K562 (cell line): ENCODE results near the gene SGMS1. TPM values are rescaled to one million over a fixed set of nuclear protein-coding genes. Genes with fewer than 3 reads are reported as not detected.

Experiments
- COPS2 ChIP-seq: fragments of 450-650 bp; conservative IDR thresholded peaks from 2 replicates; pipeline ENCODE4 v1.6.1; 2016; ENCODE audit warnings: mild to moderate bottlenecking, moderate library complexity
- EP300 ChIP-seq: IDR thresholded peaks from 2 replicates; pipeline ENCODE4 v1.6.1; 2012; ENCODE audit warnings: low read length, improper control_type of control experiment
- HDAC2 ChIP-seq: fragments of 450-650 bp; IDR thresholded peaks from 2 replicates; pipeline ENCODE4 v1.6.1; 2016; ENCODE audit warnings: mild to moderate bottlenecking
- HDAC3 ChIP-seq: fragments of 450-650 bp; IDR thresholded peaks from 2 replicates; pipeline ENCODE4 v1.6.1; 2018; ENCODE audit warnings: borderline replicate concordance, mild to moderate bottlenecking, moderate library complexity; ENCODE audit not compliant: partially characterized antibody
- IFI16 ChIP-seq: fragments of 250-450 bp; sonication (Bioruptor Pico); IDR thresholded peaks from 2 replicates; pipeline ENCODE4 v2.1.2; 2022; ENCODE audit warnings: mild to moderate bottlenecking, inconsistent platforms
- MAFK ChIP-seq: IDR thresholded peaks from 2 replicates; pipeline ENCODE4 v1.6.1; 2011; ENCODE audit warnings: low read length, improper control_type of control experiment
- MED1 ChIP-seq: sonication (generic); formaldehyde crosslinking; IDR thresholded peaks from 2 replicates; pipeline ENCODE4 v1.8.1; 2023; ENCODE audit warnings: missing genetic modification reagents, borderline replicate concordance
- MTA2 ChIP-seq: fragments of 450-650 bp; IDR thresholded peaks from 2 replicates; pipeline ENCODE4 v1.6.1; 2016; ENCODE audit warnings: low read depth
- NCOA2 ChIP-seq, 2 experiments: fragments of 450-650 bp; IDR thresholded peaks; 2 replicates each; pipeline ENCODE4 v1.6.1; 2018; ENCODE audit warnings: mild to moderate bottlenecking in 2 of 2, moderate library complexity in 1 of 2; ENCODE audit not compliant: partially characterized antibody in 2 of 2
- NFATC3 ChIP-seq: fragments of 450-650 bp; IDR thresholded peaks from 2 replicates; pipeline ENCODE4 v1.6.1; 2017; ENCODE audit warnings: mild to moderate bottlenecking
- RFX7 ChIP-seq: fragments of 250-450 bp; sonication (Bioruptor Pico); IDR thresholded peaks from 2 replicates; pipeline ENCODE4 v1.5.1; 2021; ENCODE audit warnings: mild to moderate bottlenecking
- SREBF2 ChIP-seq: sonication (generic); formaldehyde crosslinking; IDR thresholded peaks from 2 replicates; pipeline ENCODE4 v1.4.0; 2020; ENCODE audit warnings: mild to moderate bottlenecking, missing genetic modification reagents
- STAT5A ChIP-seq: IDR thresholded peaks from 2 replicates; pipeline ENCODE4 v1.6.1; 2012; ENCODE audit warnings: low read length, inconsistent platforms, borderline replicate concordance
- U2AF2 ChIP-seq: fragments of 200-400 bp; formaldehyde crosslinking; optimal IDR thresholded peaks from 2 replicates; pipeline ENCODE3; 2017; ENCODE audit warnings: low read depth, mild to moderate bottlenecking, low read length
- ZNF174 ChIP-seq: fragments of 250-450 bp; sonication (Bioruptor Pico); IDR thresholded peaks from 2 replicates; pipeline ENCODE4 v1.4.0; 2020; ENCODE audit warnings: mild to moderate bottlenecking
- ZNF507 ChIP-seq: conservative IDR thresholded peaks from 2 replicates; pipeline ENCODE4 v1.6.1; 2017; ENCODE audit warnings: missing genetic modification characterization, missing compliant biosample characterization
- ZNF57 ChIP-seq: fragments of 450-650 bp; formaldehyde crosslinking; IDR thresholded peaks from 2 replicates; pipeline ENCODE4 v1.4.0; 2020; ENCODE audit warnings: mild to moderate bottlenecking, moderate library complexity
- ZNF766 ChIP-seq: fragments of 200-800 bp; sonication (Bioruptor generic); conservative IDR thresholded peaks from 2 replicates; pipeline ENCODE4 v1.6.1; 2016; ENCODE audit warnings: missing genetic modification characterization, missing compliant biosample characterization
- polyA plus RNA-seq, 8 experiments: library from polyadenylated mRNA; depleted of rRNA in 4 of 8; stranded (reverse) in 5 of 8; unstranded in 3 of 8; fragments of >200 nt; fragmentation: Nextera tagmentation in 2 of 8; fragmentation: Illumina TruSeq in 1 of 8; extraction: Ambion mirVana in 2 of 8; extraction: Trizol in 1 of 8; gene quantifications; 2 replicates each; pipeline versions ENCODE4 v1.2.1 to v1.2.3, GENCODE V29; 2011 to 2014; ENCODE audit warnings: inconsistent platforms in 1 of 8, missing spikeins in 1 of 8
- total RNA-seq, 7 experiments: library from RNA; depleted of rRNA in 6 of 7; stranded (reverse); fragments of >200 nt in 6 of 7; fragmentation: Illumina TruSeq in 2 of 7; extraction: Trizol in 2 of 7; gene quantifications; 2 replicates each; pipeline versions ENCODE4 v1.2.1 to v1.2.3, GENCODE V29; 2011 to 2021; ENCODE audit warnings: low replicate concordance in 1 of 7
- TF ChIP-seq, protein P1 (sequence below): IDR thresholded peaks from 3 replicates; pipeline ENCODE4 v1.6.1; 2011; ENCODE audit warnings: borderline replicate concordance, mild to moderate bottlenecking; ENCODE audit not compliant: insufficient read length, insufficient read depth
- TF ChIP-seq, protein P2 (sequence below): fragments of 250-450 bp; sonication (Bioruptor Pico); IDR thresholded peaks from 2 replicates; pipeline ENCODE4 v1.8.0; 2022; ENCODE audit warnings: moderate library complexity, mild to moderate bottlenecking, inconsistent platforms
- TF ChIP-seq, protein P3 (sequence below): fragments of 450-650 bp; IDR thresholded peaks from 2 replicates; pipeline ENCODE4 v1.6.1; 2017; ENCODE audit warnings: antibody characterized with exemption, mild to moderate bottlenecking
- TF ChIP-seq, protein P4 (sequence below): sonication (generic); formaldehyde crosslinking; IDR thresholded peaks from 2 replicates; pipeline ENCODE4 v1.9.0; 2022; ENCODE audit warnings: mild to moderate bottlenecking, missing genetic modification reagents
- TF ChIP-seq, protein P5 (sequence below): IDR thresholded peaks from 2 replicates; pipeline ENCODE4 v1.6.1; 2014; ENCODE audit warnings: antibody characterized with exemption

SGMS1 gene
- total and polyA plus RNA-seq, 9 of the 15 experiments (the other 6 are each of a cell fraction or from before 2014, with no cell fraction given) = 22.6 to 232 (median 82.2) TPM

DNA sequence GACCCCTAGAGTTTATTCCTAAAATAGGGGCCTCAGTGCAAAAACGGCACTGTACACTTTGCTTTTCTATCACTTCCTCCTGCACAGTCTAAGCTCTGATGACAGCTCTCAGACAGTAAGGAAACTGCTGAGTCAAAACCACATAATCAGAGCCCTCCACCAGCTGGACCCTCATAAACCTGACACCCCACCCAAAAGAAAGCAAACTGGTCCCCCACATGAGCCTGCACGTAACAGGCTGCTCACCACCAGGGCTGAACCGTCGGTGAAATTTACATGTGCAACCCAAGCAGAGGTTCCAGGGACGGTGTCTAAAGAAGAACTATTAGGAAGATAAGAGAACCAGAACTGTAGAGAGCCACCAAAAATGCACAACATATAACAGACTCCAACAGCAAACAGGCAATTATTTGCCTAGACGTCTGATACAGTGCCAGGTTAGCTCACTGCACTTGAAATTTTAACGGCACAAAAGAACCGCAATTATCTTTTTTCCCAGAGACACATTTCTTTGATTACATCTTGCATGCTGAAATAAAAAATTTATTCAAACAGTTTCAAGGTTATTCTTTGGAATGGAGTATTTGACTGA is 19.6 kb downstream of the SGMS1 start (continued):
- peak; percentile 82 for TF ChIP-seq HDAC2
- TF ChIP-seq, protein P1, sequence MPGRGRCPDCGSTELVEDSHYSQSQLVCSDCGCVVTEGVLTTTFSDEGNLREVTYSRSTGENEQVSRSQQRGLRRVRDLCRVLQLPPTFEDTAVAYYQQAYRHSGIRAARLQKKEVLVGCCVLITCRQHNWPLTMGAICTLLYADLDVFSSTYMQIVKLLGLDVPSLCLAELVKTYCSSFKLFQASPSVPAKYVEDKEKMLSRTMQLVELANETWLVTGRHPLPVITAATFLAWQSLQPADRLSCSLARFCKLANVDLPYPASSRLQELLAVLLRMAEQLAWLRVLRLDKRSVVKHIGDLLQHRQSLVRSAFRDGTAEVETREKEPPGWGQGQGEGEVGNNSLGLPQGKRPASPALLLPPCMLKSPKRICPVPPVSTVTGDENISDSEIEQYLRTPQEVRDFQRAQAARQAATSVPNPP = no peak
- no peak for TF ChIP-seq IFI16 (CRISPR knock-in tag)
- TF ChIP-seq U2AF2 = no peak
- no peak for TF ChIP-seq RFX7 (CRISPR knock-in tag)
- TF ChIP-seq MED1 = no peak
- TF ChIP-seq ZNF57 = no peak
- TF ChIP-seq MAFK = peak; percentile 70
- peak; percentile 30; the same call in 1 of the 2 replicates for TF ChIP-seq EP300
- TF ChIP-seq MTA2 = no peak
- TF ChIP-seq HDAC3 = peak; percentile 11
- TF ChIP-seq, protein P2, sequence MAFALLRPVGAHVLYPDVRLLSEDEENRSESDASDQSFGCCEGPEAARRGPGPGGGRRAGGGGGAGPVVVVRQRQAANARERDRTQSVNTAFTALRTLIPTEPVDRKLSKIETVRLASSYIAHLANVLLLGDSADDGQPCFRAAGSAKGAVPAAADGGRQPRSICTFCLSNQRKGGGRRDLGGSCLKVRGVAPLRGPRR (CRISPR knock-in tag) = no peak
- TF ChIP-seq ZNF174 = no peak
- TF ChIP-seq, protein P3, sequence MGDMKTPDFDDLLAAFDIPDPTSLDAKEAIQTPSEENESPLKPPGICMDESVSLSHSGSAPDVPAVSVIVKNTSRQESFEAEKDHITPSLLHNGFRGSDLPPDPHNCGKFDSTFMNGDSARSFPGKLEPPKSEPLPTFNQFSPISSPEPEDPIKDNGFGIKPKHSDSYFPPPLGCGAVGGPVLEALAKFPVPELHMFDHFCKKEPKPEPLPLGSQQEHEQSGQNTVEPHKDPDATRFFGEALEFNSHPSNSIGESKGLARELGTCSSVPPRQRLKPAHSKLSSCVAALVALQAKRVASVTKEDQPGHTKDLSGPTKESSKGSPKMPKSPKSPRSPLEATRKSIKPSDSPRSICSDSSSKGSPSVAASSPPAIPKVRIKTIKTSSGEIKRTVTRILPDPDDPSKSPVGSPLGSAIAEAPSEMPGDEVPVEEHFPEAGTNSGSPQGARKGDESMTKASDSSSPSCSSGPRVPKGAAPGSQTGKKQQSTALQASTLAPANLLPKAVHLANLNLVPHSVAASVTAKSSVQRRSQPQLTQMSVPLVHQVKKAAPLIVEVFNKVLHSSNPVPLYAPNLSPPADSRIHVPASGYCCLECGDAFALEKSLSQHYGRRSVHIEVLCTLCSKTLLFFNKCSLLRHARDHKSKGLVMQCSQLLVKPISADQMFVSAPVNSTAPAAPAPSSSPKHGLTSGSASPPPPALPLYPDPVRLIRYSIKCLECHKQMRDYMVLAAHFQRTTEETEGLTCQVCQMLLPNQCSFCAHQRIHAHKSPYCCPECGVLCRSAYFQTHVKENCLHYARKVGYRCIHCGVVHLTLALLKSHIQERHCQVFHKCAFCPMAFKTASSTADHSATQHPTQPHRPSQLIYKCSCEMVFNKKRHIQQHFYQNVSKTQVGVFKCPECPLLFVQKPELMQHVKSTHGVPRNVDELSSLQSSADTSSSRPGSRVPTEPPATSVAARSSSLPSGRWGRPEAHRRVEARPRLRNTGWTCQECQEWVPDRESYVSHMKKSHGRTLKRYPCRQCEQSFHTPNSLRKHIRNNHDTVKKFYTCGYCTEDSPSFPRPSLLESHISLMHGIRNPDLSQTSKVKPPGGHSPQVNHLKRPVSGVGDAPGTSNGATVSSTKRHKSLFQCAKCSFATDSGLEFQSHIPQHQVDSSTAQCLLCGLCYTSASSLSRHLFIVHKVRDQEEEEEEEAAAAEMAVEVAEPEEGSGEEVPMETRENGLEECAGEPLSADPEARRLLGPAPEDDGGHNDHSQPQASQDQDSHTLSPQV = no peak; the same call in 1 of the 2 replicates
- TF ChIP-seq SREBF2 = no peak
- no peak for TF ChIP-seq COPS2
- TF ChIP-seq, protein P4, sequence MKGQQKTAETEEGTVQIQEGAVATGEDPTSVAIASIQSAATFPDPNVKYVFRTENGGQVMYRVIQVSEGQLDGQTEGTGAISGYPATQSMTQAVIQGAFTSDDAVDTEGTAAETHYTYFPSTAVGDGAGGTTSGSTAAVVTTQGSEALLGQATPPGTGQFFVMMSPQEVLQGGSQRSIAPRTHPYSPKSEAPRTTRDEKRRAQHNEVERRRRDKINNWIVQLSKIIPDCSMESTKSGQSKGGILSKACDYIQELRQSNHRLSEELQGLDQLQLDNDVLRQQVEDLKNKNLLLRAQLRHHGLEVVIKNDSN (CRISPR knock-in tag) = no peak
- TF ChIP-seq NCOA2 (IDR thresholded peaks at IDR 0.05; ENCODE audit: partially characterized antibody in 2 of 2) = peak in 1 of 2 experiments; percentile 46
- TF ChIP-seq STAT5A = no peak
- TF ChIP-seq ZNF507 (tag) = no peak
- TF ChIP-seq ZNF766 (CRISPR knock-in tag) = no peak
- TF ChIP-seq, protein P5, sequence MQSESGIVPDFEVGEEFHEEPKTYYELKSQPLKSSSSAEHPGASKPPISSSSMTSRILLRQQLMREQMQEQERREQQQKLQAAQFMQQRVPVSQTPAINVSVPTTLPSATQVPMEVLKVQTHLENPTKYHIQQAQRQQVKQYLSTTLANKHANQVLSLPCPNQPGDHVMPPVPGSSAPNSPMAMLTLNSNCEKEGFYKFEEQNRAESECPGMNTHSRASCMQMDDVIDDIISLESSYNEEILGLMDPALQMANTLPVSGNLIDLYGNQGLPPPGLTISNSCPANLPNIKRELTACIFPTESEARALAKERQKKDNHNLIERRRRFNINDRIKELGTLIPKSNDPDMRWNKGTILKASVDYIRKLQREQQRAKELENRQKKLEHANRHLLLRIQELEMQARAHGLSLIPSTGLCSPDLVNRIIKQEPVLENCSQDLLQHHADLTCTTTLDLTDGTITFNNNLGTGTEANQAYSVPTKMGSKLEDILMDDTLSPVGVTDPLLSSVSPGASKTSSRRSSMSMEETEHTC = no peak
- no peak for TF ChIP-seq NFATC3
